ENCODE measurements around the gene SERPINA5.

The SERPINA5 gene, protein sequence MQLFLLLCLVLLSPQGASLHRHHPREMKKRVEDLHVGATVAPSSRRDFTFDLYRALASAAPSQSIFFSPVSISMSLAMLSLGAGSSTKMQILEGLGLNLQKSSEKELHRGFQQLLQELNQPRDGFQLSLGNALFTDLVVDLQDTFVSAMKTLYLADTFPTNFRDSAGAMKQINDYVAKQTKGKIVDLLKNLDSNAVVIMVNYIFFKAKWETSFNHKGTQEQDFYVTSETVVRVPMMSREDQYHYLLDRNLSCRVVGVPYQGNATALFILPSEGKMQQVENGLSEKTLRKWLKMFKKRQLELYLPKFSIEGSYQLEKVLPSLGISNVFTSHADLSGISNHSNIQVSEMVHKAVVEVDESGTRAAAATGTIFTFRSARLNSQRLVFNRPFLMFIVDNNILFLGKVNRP

DNA sequence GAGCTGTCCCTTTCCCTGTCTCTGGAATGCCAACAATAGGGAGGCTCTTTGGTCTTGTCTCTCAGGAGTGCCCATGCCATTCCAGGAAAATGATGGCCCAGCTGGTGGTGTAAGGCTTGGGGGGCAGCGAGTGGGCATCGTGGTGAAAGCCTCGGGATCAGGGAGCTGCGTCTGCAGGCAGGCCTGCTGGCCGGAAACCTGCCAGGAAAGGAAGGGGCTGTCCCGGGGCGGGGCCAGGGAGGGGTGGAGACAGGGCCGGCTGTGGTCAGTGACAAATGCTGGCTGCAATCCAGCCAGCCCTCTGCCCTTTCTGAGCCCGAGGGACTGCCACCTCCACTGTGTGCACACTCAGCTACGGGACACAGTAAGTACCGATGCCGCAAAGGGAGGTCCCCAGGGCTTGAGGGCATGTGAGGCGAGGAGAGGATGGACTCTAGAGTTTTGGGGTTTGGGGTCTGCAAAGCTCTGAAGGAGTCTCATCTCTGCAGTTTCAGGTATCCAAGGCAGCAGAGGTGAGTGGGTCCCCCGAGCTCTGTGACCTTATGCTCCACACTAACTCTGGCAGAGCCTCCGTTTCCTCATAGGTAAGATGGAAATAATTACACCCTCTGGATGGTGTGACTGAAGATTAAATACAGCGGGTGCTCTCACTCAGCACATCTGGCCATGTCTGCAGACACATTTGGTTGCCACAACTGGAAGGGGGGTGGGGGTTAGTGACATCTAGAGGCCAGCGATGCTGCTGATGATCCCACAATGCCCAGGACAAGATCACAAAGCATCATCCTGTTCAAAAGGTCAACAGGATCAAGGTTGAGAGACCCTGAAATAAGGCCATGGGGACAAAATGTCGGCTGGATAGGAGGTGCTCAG lies at the start of gene SERPINA5:
TSS of gene SERPINA5 (plus strand) at position 300 of the 873 bp plus-strand sequence. CDS start 5,937 bp downstream, outside the sequence.
- ChIA-PET CTCF (no interaction called here), POLR2A (no interaction called here)
- Histone ChIP-seq H3K9me3 (ENCODE audit: control insufficient read depth, insufficient read depth, low read depth, low read length) (no peaks in the 10 kb centered on the region), H3K4me3 (ENCODE audit: low read depth, low read length) (no peak within 1 kb of the TSS), H3K36me3 (ENCODE audit: control insufficient read depth in 2 of 2, insufficient read depth in 1 of 2, low read length in 2 of 2) (no peaks in the 10 kb centered on the region), H3K27ac (ENCODE audit: extremely low read depth, low read depth, low read length) (no peak within 1 kb of the TSS), H3K4me1 (ENCODE audit: control insufficient read depth, insufficient read depth, low read length) (no peaks in the 10 kb centered on the region)
- TF ChIP-seq KLF7 (tag by site-specific recombination; IDR thresholded peaks at IDR 0.05; ENCODE audit: borderline replicate concordance) = no peak
- TF ChIP-seq ZNF623 (tag by site-specific recombination; IDR thresholded peaks at IDR 0.05) = no peak

DNA sequence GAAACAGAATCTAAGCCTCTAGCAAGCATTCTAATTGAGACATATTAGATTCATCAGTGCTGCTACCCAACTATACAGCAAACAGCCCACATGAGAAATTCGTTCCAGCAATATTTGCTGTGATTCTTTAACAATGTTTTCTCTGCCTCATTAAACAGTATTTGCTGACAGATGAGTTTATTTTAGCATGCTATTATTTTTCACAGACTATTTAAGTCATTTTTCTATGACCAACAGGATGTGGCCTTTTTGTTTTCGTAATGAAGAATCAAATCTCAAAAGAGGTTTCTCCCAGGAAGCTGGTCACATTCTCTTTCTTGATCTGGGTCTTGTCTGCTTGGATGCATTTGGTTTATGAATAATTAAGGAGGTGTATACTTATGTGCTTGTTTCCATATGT lies 48.8 kb upstream of the SERPINA5 start:
- ChIA-PET CTCF (interaction anchor here (0.5 to 3.2 kb wide), 4 partner anchors 9 to 496 kb away, joined by 3 to 17 read pairs (median 4); no protein-coding TSS in a partner anchor), POLR2A (no interaction called here)
- Histone ChIP-seq H3K27ac (ENCODE audit: extremely low read depth, low read depth, low read length) (no peak overlapping the region), H3K4me3 (ENCODE audit: low read depth, low read length) (no peak overlapping the region), H3K4me1 (ENCODE audit: control insufficient read depth, insufficient read depth, low read length) (no peaks in the 10 kb centered on the region), H3K36me3 (ENCODE audit: control insufficient read depth in 2 of 2, insufficient read depth in 1 of 2, low read length in 2 of 2) (no peaks in the 10 kb centered on the region), H3K9me3 (ENCODE audit: control insufficient read depth, insufficient read depth, low read depth, low read length) (no peaks in the 10 kb centered on the region)
- TF ChIP-seq, protein P1, sequence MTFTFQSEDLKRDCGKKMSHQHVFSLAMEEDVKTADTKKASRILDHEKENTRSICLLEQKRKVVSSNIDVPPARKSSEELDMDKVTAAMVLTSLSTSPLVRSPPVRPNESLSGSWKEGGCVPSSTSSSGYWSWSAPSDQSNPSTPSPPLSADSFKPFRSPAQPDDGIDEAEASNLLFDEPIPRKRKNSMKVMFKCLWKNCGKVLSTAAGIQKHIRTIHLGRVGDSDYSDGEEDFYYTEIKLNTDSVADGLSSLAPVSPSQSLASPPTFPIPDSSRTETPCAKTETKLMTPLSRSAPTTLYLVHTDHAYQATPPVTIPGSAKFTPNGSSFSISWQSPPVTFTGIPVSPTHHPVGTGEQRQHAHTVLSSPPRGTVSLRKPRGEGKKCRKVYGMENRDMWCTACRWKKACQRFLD (tag by site-specific recombination; IDR thresholded peaks at IDR 0.05) = no peak
- TF ChIP-seq SP3 (tag by site-specific recombination; IDR thresholded peaks at IDR 0.05) (no peak), SETDB1 (IDR thresholded peaks at IDR 0.05; ENCODE audit: insufficient read length, low read length) (no peak), ZNF623 (tag by site-specific recombination; IDR thresholded peaks at IDR 0.05) (no peak), SCRT1 (tag by site-specific recombination; IDR thresholded peaks at IDR 0.05; ENCODE audit: borderline replicate concordance) (no peak), ZNF707 (tag by site-specific recombination; IDR thresholded peaks at IDR 0.05) (no peak), SP7 (tag by site-specific recombination; IDR thresholded peaks at IDR 0.05) (no peak), ZNF324 (tag by site-specific recombination; IDR thresholded peaks at IDR 0.05) (no peak), ZNF624 (tag by site-specific recombination; IDR thresholded peaks at IDR 0.05) (no peak), ZNF266 (tag by site-specific recombination; IDR thresholded peaks at IDR 0.05; ENCODE audit: low read depth) (no peak)
- TF ChIP-seq, protein P2, sequence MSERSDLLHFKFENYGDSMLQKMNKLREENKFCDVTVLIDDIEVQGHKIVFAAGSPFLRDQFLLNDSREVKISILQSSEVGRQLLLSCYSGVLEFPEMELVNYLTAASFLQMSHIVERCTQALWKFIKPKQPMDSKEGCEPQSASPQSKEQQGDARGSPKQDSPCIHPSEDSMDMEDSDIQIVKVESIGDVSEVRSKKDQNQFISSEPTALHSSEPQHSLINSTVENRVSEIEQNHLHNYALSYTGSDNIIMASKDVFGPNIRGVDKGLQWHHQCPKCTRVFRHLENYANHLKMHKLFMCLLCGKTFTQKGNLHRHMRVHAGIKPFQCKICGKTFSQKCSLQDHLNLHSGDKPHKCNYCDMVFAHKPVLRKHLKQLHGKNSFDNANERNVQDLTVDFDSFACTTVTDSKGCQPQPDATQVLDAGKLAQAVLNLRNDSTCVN (tag by site-specific recombination; optimal IDR thresholded peaks at IDR 0.05) = no peak
- TF ChIP-seq, protein P3, sequence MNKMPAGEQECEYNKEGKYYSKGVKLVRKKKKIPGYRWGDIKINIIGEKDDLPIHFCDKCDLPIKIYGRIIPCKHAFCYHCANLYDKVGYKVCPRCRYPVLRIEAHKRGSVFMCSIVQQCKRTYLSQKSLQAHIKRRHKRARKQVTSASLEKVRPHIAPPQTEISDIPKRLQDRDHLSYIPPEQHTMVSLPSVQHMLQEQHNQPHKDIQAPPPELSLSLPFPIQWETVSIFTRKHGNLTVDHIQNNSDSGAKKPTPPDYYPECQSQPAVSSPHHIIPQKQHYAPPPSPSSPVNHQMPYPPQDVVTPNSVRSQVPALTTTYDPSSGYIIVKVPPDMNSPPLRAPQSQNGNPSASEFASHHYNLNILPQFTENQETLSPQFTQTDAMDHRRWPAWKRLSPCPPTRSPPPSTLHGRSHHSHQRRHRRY (tag by site-specific recombination; IDR thresholded peaks at IDR 0.05) = no peak
- TF ChIP-seq, protein P4, sequence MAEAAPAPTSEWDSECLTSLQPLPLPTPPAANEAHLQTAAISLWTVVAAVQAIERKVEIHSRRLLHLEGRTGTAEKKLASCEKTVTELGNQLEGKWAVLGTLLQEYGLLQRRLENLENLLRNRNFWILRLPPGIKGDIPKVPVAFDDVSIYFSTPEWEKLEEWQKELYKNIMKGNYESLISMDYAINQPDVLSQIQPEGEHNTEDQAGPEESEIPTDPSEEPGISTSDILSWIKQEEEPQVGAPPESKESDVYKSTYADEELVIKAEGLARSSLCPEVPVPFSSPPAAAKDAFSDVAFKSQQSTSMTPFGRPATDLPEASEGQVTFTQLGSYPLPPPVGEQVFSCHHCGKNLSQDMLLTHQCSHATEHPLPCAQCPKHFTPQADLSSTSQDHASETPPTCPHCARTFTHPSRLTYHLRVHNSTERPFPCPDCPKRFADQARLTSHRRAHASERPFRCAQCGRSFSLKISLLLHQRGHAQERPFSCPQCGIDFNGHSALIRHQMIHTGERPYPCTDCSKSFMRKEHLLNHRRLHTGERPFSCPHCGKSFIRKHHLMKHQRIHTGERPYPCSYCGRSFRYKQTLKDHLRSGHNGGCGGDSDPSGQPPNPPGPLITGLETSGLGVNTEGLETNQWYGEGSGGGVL (tag by site-specific recombination; IDR thresholded peaks at IDR 0.05) = no peak
- TF ChIP-seq, protein P5, sequence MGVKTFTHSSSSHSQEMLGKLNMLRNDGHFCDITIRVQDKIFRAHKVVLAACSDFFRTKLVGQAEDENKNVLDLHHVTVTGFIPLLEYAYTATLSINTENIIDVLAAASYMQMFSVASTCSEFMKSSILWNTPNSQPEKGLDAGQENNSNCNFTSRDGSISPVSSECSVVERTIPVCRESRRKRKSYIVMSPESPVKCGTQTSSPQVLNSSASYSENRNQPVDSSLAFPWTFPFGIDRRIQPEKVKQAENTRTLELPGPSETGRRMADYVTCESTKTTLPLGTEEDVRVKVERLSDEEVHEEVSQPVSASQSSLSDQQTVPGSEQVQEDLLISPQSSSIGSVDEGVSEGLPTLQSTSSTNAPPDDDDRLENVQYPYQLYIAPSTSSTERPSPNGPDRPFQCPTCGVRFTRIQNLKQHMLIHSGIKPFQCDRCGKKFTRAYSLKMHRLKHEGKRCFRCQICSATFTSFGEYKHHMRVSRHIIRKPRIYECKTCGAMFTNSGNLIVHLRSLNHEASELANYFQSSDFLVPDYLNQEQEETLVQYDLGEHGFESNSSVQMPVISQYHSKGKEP (tag by site-specific recombination; IDR thresholded peaks at IDR 0.05) = no peak

Measured in HEK293 (cell line).